ENCODE data around the gene FHIT. TPM values are rescaled to one million over a fixed set of nuclear protein-coding genes. Genes with fewer than 3 reads are reported as not detected.
"Not testable (repeated sequence)": the region's sequence is repeated elsewhere in the genome, so short reads cannot be mapped to it uniquely, and the experiment has no call there.

FHIT gene
- total RNA-seq, 1 experiment from 2014 or later, result 3.6 TPM

DNA sequence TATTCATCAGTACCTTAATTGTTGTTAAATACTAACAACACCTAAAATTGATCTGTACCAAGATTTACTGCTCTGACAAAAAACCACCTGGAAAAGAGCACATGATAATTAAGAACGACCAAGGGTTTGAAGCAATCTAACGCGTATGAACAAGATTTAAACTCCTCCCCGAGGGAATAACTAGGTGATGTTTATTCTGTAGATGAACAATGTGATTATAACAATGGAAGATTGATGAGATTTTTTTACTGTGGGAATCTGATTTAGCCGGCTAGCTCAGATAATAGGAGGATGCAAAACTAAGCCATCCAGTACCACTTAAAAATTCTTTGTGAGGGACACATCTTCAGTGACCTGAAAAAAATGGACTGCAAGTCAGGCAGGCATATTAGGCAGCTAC, 222.1 kb downstream of the FHIT start:
- intact Hi-C loops (cut with micrococcal nuclease), result no loop called here
- H3K4me3 ChIP-seq (ENCODE audit: low read length), result no peak overlapping the region
- ChIA-PET POLR2A (ENCODE audit: unreplicated experiment) (no interaction called here), CTCF (no interaction called here)
- no peak for ATAC-seq
- no peak for DNase-seq
- H3K9me3 ChIP-seq (ENCODE audit: low read length), result no peaks in the 10 kb centered on the region
- no peak overlapping the region for H3K9ac ChIP-seq (ENCODE audit: low read length)
- no peaks in the 10 kb centered on the region for H3K27me3 ChIP-seq (ENCODE audit: low read length)
- no peaks in the 10 kb centered on the region for H4K20me1 ChIP-seq (ENCODE audit: low read length)
- H2AFZ ChIP-seq (ENCODE audit: low read length), result no peak overlapping the region
- H3K9me2 ChIP-seq (replicated peaks; ENCODE audit: low read length), result no peaks in the 10 kb centered on the region
- no peak overlapping the region for H3K4me2 ChIP-seq (ENCODE audit: low read length)
- H3K36me3 ChIP-seq (ENCODE audit: low read depth, low read length), result no peaks in the 10 kb centered on the region
- BruUV-seq (replicated peaks), result no TSS peak
- H3K79me2 ChIP-seq (ENCODE audit: low read length), result no peaks in the 10 kb centered on the region
- no peaks in the 10 kb centered on the region for H3F3A ChIP-seq (ENCODE audit: low read length, unreplicated experiment)
- H3K27ac ChIP-seq (ENCODE audit: low read length), result no peak overlapping the region
- no peak for TF ChIP-seq EZH2phosphoT487 (IDR thresholded peaks at IDR 0.05; ENCODE audit: borderline replicate concordance, low read length)
- TF ChIP-seq EZH2 (IDR thresholded peaks at IDR 0.05; ENCODE audit: low read length, unreplicated experiment), result no peak
- TF ChIP-seq, protein P1, sequence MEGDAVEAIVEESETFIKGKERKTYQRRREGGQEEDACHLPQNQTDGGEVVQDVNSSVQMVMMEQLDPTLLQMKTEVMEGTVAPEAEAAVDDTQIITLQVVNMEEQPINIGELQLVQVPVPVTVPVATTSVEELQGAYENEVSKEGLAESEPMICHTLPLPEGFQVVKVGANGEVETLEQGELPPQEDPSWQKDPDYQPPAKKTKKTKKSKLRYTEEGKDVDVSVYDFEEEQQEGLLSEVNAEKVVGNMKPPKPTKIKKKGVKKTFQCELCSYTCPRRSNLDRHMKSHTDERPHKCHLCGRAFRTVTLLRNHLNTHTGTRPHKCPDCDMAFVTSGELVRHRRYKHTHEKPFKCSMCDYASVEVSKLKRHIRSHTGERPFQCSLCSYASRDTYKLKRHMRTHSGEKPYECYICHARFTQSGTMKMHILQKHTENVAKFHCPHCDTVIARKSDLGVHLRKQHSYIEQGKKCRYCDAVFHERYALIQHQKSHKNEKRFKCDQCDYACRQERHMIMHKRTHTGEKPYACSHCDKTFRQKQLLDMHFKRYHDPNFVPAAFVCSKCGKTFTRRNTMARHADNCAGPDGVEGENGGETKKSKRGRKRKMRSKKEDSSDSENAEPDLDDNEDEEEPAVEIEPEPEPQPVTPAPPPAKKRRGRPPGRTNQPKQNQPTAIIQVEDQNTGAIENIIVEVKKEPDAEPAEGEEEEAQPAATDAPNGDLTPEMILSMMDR (conservative IDR thresholded peaks at IDR 0.05; ENCODE audit: low read depth, low read length), result no peak
- H3K4me1 ChIP-seq (ENCODE audit: insufficient read depth, low read length), result no peaks in the 10 kb centered on the region

DNA sequence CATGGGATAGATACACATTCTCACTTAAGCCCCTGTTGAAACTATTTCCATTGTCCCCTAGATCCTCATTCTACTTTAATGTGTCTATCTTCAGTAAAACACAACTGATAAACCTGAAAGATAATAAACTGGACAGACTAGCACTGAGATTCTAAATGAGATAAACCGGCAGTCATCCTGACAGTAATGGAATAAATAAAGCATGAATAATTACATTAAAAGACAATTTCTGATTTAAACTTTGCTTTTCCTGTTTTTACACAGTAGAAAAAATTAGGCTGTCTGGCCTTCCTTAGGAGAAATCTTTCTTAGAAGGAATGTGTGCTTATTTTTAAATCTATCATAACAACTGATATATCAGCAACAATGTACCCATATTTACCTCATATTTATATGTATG, 232.4 kb downstream of the FHIT start:
- Histone ChIP-seq H3K4me1 (ENCODE audit: insufficient read depth, low read length) (no peaks in the 10 kb centered on the region), H3K36me3 (ENCODE audit: low read depth, low read length) (no peaks in the 10 kb centered on the region), H4K20me1 (ENCODE audit: low read length) (no peaks in the 10 kb centered on the region), H3K9me2 (replicated peaks; ENCODE audit: low read length) (no peaks in the 10 kb centered on the region), H2AFZ (ENCODE audit: low read length) (no peak overlapping the region), H3K4me3 (ENCODE audit: low read length) (no peak overlapping the region), H3K27ac (ENCODE audit: low read length) (no peak overlapping the region), H3K27me3 (ENCODE audit: low read length) (no peaks in the 10 kb centered on the region), H3K79me2 (ENCODE audit: low read length) (no peaks in the 10 kb centered on the region), H3F3A (ENCODE audit: low read length, unreplicated experiment) (no peaks in the 10 kb centered on the region), H3K9me3 (ENCODE audit: low read length) (no peaks in the 10 kb centered on the region), H3K9ac (ENCODE audit: low read length) (no peak overlapping the region), H3K4me2 (ENCODE audit: low read length) (no peak overlapping the region)
- intact Hi-C loops (cut with micrococcal nuclease), result no loop called here
- TF ChIP-seq EZH2 (IDR thresholded peaks at IDR 0.05; ENCODE audit: low read length, unreplicated experiment), result no peak
- TF ChIP-seq, protein P1 (conservative IDR thresholded peaks at IDR 0.05; ENCODE audit: low read depth, low read length), result no peak
- TF ChIP-seq EZH2phosphoT487 (IDR thresholded peaks at IDR 0.05; ENCODE audit: borderline replicate concordance, low read length), result no peak
- ATAC-seq, result no peak
- no TSS peak for BruUV-seq (replicated peaks)
- no peak for DNase-seq
- CTCF ChIA-PET, result no interaction called here
- POLR2A ChIA-PET (ENCODE audit: unreplicated experiment), result no interaction called here

DNA sequence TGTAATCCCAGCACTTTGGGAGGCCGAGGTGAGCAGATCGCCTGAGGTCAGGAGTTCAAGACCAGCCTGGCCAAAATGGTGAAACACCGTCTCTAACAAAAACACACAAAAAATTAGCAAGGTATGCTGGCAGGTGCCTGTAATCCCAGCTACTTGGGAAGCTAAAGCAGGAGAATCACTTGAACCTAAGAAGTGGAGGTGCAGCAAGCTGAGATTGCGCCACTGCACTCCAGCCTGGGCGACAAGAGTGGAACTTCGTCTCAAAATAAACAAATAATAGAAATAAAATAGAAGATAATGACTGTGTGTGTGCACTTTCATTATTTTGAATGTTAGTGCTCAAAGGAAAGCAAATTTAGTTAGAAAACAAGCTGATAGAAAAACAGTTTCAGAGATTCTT, 234.2 kb downstream of the FHIT start:
- H3F3A ChIP-seq (ENCODE audit: low read length, unreplicated experiment); H3K27me3 ChIP-seq (ENCODE audit: low read length); POLR2A ChIA-PET (ENCODE audit: unreplicated experiment); H3K4me1 ChIP-seq (ENCODE audit: insufficient read depth, low read length); H3K4me2 ChIP-seq (ENCODE audit: low read length); H4K20me1 ChIP-seq (ENCODE audit: low read length); H3K9me3 ChIP-seq (ENCODE audit: low read length); H3K9ac ChIP-seq (ENCODE audit: low read length); H3K36me3 ChIP-seq (ENCODE audit: low read depth, low read length); H2AFZ ChIP-seq (ENCODE audit: low read length); intact Hi-C loops (cut with micrococcal nuclease); ATAC-seq; H3K27ac ChIP-seq (ENCODE audit: low read length); BruUV-seq (replicated peaks); H3K79me2 ChIP-seq (ENCODE audit: low read length); H3K4me3 ChIP-seq (ENCODE audit: low read length); H3K9me2 ChIP-seq (replicated peaks; ENCODE audit: low read length); CTCF ChIA-PET; DNase-seq: not testable (repeated sequence)

Measured in PC-3 (cell line).